GM19463 (cell line): ENCODE data around the gene ROBO1.

Experiments
- ATAC-seq: cut with Tn5 transposase; IDR thresholded peaks from one replicate; pipeline ENCODE4 v1.9.1; 2021; ENCODE audit warnings: mild to moderate bottlenecking, moderate library complexity; ENCODE audit not compliant: unreplicated experiment

Gene ROBO1

DNA sequence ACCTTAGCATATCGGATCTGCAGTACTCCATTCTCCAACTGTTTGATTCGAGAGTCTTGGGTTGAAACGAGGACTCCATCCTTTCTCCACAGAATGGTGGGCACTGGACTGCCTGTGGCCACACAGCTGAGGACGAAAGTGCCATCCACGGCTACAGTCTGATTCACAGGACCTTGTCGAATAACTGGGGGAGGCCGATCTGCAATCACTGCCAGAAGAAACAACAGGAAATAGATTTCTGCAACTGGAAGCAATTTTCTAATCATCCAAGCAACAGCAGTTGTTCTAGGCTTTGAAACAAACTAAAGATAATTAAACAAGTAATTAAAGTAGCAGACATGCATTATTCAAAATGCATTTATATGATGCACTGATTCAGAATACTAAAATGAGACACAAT is 1097.7 kb downstream of the ROBO1 start:
- no peak for ATAC-seq

DNA sequence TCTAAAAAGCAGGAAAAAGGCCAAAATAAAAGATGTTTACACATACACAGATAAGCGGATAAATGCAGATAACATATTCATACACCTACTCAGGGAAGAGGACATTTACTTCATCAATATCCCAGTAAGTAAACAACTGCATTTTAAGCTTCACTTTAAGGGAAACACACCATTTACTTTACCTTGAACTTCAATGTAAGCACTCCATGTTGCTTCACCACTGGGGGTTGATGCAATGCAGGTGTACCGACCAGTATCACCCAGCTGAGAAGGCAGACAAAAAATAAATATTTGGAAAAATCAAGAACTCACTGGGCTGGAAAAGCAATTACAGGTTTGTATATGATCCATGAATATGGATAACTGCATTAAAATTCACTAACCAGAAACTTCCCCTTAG is 1099.5 kb downstream of the ROBO1 start:
- no peak for ATAC-seq

DNA sequence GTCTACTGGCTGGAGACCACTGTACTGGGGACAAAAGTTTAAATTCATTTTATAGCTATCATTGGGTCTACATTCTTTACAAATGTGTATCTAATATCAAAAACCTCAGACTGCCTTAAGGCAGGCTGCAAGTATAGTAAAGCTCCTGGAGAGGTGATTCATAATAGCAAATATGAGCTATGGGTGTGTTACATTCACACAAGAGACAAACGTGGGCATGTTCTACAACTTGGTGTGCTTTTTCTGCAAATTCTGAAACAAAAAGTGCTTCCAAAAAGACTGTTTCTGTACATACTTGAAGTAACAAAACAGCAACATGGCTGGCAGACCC is 1101.4 kb downstream of the ROBO1 start:
- no peak for ATAC-seq

DNA sequence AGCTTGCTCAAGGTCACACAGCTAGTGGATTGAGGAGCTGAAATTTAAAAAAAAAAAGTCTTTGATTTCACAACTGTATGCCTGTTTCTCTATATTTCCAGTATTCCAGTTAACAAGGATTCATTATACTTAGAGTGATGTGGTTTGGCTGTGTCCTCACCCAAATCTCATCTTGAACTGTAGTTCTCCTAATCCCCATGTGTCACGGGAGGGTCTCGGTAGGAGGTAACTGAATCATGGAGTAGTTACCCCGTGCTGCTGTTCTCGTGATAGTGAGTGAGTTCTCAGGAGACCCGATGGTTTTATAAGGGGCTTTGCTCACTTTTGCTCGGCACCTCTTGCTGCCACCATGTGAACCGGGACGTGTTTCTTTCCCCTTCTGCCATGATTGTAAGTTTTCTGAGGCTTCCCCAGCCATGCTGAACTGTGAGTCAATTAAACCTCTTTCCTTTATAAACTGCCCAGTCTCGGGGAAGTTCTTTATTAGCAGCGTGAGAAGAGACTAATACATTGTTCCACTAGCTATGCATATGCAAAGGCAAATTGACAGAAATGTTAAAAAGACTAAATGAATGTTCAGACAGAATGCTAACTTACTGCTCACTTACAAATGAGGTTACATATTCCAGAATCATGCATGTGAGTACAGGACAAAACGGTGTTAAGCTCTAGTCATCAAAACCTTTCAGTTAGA is 1101.9 kb downstream of the ROBO1 start:
- no peak for ATAC-seq

DNA sequence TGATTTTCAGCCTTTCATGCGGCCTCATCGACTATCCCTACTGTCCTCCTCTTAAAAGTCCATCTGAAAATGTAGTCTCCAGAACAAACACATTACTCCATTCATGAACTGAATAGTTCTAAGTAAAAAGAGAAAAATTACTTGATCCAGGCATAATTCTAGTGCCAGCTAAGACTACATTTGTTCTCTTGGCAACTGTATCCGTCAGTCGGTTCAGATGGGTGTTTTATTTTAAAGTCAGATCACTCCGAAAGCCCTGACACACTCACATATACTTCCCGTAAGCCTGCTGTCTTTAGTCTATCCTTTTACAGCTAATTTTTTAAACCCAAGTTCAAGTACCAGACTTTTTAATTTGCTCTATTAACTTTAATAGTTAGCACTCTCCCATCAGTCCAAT is 1102.7 kb downstream of the ROBO1 start:
- no peak for ATAC-seq

DNA sequence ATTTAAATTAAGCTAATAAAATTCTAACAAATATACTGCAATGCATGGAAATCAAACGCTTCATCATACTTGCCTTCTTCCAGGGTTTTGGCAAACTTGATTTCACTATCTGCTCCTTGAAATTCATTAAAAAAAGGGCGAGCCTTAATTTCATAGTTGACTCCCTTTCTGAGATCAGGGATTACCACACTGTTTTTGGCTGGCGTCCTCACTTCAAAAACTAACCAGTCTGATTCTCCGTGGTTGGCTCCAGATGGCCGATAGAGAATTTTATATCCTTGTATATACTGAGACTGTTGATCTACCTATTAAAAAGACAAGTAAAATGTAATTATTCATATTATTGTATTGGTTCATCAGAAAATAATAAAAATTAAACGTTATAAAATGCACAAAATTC is 1106.8 kb downstream of the ROBO1 start:
- ATAC-seq = no peak

DNA sequence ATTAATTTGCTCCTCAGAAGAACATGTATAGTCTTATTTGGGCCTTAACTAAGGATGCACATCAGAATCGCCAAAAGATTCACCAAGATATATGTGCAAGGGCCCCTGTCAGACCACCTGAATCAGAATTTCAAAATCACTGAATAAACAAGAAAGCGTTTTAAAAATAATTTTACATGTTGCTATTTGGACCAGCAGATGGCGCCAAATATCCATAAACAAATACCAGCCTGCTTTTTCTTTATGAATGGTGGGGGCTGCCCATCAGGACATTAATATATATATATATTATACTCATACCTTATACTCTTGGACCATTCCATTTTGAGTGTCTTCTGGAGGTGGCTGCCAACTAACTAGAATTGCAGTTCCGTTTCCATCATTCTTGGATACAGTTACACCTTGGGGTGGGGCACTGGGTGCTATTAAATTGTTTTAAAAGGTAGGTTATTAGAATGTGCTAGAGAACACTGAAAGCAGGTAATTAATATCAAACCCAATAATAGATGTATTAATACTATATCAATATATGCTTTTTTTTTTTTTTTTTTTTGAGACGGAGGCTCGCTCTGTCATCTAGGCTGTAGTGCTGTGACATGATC is 1108.3 kb downstream of the ROBO1 start:
- no peak for ATAC-seq

DNA sequence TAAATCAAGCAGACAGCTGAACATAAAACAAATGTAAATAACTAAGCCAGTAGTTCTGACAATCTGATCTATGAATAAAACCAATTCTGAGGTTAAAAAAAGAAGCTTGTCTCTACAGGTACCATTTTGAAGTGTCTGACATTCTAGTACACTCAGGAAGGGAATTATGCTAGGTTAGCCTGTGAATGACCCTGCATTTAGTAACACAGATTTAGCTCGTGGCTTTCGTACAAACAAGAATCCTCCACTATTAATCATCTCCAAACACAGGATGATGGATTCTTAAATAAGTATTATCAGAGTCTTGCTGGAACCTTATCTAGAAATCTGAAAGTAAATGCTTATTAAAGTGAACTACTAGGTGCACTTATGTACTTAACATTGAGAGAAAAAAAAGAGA is 1120.1 kb downstream of the ROBO1 start:
- ATAC-seq = no peak

DNA sequence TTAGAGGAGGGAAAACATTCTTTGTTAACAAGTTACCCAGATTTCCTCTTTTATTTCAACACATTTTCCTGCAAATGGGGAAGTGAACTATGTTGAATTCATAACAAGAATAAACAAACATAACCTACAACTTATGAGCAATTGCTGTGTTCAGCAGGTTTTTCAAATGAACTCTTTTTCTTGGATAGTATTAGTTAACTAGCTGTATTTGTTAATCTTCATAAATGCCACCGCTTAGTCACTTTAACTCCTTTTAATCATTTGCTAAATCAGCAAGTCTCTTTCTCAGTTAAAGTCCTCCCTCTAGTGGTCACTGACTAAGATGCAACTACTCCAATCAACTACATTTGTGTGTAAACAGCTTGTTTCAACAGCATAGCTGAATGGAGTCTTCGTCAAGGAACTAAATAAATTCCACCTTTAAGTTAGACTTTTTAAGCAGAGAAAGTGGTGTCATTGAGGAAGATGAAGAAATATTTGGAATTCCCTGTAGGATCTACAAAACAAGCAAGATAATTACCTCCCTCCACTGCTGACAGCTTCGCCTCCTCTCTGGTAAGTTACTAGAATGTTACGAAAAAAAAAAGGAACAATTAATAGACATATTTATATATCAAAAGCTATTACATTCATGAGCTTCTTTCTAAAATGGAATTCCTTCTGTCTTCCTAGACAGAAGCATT is 1122.0 kb downstream of the ROBO1 start:
- peak; percentile 88 for ATAC-seq

DNA sequence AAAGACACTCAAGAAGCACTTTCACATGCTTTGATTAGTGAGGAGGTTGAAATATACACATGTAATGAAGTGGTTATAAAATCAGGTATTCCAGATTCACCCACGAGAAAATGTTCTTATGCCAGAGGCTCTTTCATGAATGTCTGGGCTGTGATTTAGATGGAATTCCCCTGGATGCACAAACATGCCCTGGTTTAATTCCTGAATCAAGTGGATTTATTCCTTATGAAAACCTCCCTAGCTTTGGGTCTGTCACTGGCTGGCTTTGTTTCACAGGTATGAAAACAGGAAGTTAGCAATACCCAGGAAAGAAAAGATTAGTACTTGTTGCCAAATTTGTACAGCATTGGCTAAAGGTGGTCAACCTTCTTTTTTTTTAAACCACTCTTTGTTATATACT is 1123.0 kb downstream of the ROBO1 start:
- ATAC-seq = no peak

DNA sequence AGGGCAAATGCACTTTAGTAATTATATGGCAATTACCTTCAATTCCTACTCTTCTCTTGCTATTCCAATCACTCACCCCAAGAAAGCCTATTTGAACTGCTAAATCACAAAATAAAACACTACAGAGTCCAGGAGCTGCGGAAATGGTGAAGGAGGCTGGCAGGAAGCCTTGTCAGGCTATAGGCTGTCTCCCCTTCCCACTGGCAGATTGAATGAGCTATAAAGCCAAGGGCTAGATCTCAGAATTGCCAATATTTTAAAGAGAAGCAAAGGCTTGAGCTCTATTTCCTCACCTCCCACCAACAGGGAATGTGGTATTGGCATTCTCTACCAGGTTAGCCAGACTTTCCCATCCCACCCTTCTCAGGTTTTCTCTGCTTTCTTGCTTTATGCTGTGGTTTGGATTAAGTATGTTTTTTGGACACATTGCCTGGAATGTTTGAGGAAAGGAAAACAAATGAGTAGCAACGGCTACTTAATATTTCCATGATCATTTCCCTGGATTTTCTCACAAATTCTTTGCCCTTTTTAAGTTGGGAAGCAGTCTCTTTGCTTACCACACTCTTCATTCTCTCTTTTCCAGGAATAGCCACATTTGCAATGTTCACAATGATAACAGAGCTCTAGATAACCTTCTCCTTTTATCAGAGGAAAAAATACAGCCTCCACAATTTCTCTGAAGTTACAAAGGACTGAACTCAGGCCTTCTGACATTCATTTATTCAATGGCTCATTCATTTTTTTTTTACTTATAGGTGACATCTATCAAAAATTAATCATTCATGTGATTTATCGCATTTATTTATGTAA is 1125.4 kb downstream of the ROBO1 start:
- ATAC-seq = no peak

DNA sequence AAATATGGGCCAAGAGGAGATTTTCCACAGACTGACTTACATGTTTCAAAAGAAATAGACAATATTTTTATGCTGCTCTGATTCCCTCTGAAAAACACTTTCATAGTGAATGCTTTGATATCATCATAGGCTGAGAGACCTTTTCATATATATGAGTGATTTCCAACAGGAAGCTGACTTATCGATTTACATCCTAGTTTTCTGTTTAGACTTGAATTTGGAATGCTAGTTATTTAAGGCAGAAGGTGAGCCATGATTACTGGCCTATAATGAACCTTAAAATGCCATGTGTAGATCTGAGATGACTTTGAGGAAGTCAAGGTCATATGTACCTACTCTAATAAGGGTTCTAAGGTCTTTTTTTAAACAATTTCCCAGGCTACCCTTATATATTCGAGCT is 1126.1 kb downstream of the ROBO1 start:
- ATAC-seq = no peak

DNA sequence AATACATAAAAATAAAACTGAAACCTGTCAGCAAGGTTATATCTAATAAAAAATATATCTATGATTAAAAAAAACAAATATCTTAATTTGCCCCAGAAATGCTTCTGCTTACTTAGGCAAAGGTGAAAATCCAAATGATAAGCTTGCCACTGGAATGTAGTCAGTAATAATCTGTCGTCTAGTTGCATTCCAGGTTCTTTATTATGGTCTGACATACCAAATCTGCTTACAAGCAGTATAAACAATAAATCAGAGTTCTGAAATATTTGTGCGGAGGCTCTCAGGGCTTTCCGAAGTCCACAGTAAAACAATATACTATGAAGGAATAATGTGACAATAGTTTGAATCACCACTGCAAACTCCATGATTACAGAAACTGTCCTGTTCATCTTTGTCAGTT is 1133.5 kb downstream of the ROBO1 start:
- ATAC-seq = no peak

DNA sequence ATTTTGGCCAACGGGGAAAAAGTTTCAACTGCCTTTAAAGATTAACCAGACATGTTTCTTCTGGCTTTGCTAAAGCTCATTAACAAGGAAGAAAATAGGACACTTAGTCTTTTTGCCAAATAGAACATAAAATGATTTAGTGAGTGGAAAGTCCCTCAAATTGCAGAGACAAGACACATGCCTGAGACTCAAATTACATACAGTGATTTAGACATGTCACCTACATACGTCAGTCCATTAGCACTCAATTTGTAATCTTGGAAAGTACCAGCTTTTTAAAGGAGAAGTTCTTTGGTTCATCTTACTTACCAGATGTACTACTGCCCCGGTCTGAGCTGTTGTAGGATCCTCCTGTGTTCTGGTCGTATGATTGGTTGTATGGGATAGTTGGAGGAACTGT is 1134.2 kb downstream of the ROBO1 start:
- ATAC-seq = peak; percentile 76

DNA sequence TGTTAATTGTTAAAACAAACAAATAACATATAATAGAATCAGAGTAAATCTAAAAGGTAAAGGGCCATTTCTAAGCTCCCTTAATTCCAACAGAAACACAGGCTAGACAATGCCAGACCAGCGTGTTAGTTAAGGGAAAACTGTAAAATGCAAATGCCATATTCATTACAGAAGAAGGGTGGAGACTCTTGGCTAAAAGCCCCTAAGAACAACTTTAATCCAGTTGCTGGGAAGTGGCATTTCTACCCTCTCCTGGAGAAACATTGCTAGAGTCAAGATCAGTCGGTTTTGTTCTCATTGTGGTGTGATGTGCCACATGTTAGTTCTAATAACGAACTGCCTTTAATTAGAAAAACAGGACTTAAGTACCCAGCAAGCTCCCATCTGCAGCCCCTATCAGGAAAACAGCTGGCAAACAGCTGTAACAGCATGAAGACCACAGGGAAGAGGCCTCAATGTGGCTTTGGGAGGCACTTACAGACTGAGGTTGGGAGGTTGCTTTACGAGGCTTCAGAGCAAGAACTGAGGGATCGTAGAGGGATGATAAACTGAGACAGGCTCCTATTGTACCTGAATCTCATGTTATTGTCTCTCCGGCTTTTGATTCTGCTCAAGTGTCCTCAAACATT is 1134.8 kb downstream of the ROBO1 start:
- peak; percentile 23 for ATAC-seq

DNA sequence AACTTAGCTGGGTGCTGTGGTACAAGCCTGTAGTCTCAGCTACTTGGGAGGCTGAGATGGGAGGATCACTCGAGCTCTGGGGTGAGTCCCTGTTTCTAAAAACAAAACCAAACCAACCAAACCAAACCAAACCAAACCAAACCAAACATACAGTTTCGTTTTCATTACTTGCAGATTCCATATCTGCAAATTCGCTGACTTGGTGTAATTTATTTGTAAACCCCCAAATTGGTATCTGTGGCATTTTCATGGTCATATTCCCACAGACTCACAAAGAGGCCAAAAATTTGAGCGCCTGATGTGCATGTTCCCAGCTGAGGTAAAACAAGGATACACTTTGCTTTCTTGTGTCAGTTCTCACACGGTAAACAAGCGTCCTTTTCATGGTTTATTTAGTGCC is 1138.3 kb downstream of the ROBO1 start:
- no peak for ATAC-seq

DNA sequence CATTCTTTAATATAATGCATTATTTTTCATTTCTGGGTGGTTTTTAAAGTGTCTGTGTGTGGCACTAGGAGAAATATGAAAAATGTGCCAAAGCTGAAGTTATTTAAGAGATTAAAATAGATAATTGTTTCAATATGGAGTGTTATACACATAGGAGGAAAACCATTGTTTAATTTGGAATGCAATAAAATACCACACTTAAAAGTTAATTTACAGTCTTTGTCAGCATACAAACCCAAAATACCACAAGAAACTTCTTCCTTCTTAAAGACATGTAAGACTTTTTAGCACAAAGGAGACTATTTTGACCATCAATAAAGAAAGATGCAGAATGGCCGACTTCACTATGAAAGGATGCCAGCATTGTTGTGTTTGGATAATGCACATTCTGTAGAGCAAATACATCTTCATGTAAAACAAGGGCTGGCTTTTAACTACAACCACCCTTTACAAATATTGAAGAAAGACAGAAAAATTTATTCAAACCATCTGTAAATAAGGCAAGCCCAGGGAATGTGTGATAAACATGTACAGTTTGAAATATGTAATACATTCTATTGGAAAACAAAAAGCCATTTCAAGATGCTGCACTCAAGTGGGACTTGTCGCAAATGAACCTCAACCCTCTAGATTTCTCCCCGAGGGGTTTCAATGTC is 1146.6 kb downstream of the ROBO1 start:
- ATAC-seq = no peak

DNA sequence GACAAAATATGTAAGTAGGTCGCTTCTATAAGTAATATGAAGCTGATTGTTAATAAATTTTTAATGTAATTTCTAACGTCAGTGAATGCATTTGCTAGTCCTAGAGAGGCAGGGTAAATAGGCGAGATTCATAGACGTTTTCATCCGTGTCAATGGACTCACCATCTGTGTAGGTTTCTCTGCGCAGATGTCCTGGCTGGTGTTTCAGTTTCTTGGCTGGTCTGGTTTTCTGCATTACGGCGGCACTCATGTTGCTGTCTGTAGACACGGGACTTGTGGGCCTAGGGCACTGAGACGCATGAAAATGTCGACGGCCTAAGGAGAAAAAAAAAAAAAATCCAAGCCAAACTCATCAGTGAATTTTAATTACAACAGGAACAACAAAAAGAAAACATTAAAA is 1153.3 kb downstream of the ROBO1 start:
- no peak for ATAC-seq

DNA sequence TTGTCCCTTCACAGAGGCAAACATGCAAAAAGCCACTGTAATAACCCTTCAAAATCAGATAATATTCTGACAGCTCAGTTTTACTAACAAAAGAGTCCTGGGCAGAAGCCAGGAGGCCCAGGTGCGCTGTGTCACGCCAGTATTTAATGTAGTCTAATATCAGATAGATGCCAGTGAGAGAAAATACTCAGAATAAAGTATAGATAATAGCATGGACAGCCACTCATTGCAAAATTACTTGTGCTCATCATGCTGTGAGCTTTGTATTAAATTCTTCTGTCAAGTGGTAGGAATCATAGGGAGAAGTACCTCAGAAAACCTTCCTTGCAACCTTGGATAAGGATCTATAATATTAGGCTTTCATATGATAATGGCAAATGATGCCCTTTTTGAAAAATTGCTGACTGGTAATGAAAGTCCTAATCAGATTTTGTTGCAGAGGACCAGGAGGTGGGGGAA is 1154.3 kb downstream of the ROBO1 start:
- ATAC-seq = no peak

DNA sequence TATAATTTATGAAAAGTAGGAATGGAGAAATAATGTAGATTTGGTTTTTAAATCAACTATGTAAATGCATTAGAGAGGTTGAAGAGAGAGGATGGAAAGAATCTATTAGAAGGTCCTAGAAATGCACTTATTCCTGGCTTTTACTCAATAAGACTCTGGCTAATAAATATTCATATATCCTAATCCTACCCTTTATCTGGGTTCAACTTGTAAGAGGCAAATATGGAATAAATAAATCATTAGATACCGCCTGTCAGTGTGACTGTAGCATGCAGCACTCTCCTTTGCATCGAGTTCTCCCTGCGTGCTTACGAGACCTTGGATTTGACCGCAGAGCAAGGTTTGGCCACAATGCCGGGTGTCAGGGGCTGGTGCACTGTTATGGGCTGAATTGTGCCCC is 1156.5 kb downstream of the ROBO1 start:
- ATAC-seq = no peak
